KMS-11 (cell line): ENCODE results near the gene BATF3.

Source experiments
- H2AFZ ChIP-seq: fragments of 200-600 bp; sonication (generic); 2 replicates; pipeline ENCODE4 v1.6.1; 2016; ENCODE audit warnings: antibody characterized with exemption, mixed run types, low read depth
- H3K27ac ChIP-seq: fragments of 200-600 bp; sonication (generic); 2 replicates; pipeline ENCODE4 v1.6.1; 2016; ENCODE audit warnings: mild to moderate bottlenecking, mixed run types
- H3K27me3 ChIP-seq: fragments of 200-600 bp; sonication (generic); 2 replicates; pipeline ENCODE4 v1.6.1; 2017; ENCODE audit warnings: mild to moderate bottlenecking, low read depth, mixed run types, moderate library complexity; ENCODE audit not compliant: insufficient read depth
- H3K36me3 ChIP-seq: fragments of 200-600 bp; sonication (generic); 2 replicates; pipeline ENCODE4 v1.6.1; 2017; ENCODE audit warnings: mild to moderate bottlenecking, mixed run types; ENCODE audit not compliant: insufficient read depth
- H3K4me1 ChIP-seq: fragments of 200-600 bp; sonication (generic); 2 replicates; pipeline ENCODE4 v1.6.1; 2016; ENCODE audit warnings: mild to moderate bottlenecking, low read depth, mixed run types; ENCODE audit not compliant: poor library complexity, severe bottlenecking
- H3K4me2 ChIP-seq: fragments of 200-600 bp; sonication (generic); 2 replicates; pipeline ENCODE4 v1.7.0; 2016; ENCODE audit warnings: mild to moderate bottlenecking, mixed run types
- H3K4me3 ChIP-seq: fragments of 200-600 bp; sonication (generic); IDR thresholded peaks from 2 replicates; pipeline ENCODE4 v1.6.1; 2017; ENCODE audit warnings: low read depth, low read length, mixed read lengths; ENCODE audit not compliant: insufficient read depth
- H3K79me2 ChIP-seq: fragments of 200-600 bp; sonication (generic); 2 replicates; pipeline ENCODE4 v1.6.1; 2016; ENCODE audit warnings: low read depth, mixed run types; ENCODE audit not compliant: insufficient read depth
- H3K9ac ChIP-seq: fragments of 200-600 bp; sonication (generic); 2 replicates; pipeline ENCODE4 v1.6.1; 2016; ENCODE audit warnings: mild to moderate bottlenecking, mixed run types
- H4K20me1 ChIP-seq: fragments of 200-600 bp; sonication (generic); 2 replicates; pipeline ENCODE4 v1.6.1; 2016; ENCODE audit warnings: mild to moderate bottlenecking, mixed run types; ENCODE audit not compliant: insufficient read depth
- CTCF ChIP-seq: fragments of 200-600 bp; sonication (generic); conservative IDR thresholded peaks from 2 replicates; pipeline ENCODE4 v1.6.1; 2017; ENCODE audit warnings: low read depth, mild to moderate bottlenecking, antibody characterized with exemption, low read length, moderate library complexity, mixed read lengths

The BATF3 gene

DNA sequence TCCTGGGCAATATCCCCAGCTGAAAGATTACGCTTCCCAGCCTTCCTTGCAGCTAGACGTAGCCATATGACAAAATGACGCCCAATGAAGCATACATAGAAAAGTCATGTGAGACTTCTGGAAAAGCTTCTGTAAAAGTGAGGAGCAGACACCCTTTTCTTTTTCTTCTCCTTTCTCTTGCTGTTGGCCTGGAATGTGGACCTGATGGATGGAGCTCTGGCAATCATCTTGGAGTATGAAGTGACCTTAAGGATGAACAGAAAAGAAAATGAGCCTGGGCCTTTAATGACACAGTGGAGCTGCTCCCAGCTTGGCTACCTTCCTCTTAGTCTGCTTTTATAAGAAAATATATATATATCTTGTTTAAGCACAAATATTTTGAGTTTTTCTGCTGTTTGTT is 24.8 kb downstream of the BATF3 start:
- no peaks in the 10 kb centered on the region for H3K4me1 ChIP-seq
- no peak overlapping the region for H3K27ac ChIP-seq
- no peak overlapping the region for H3K4me3 ChIP-seq
- H3K4me2 ChIP-seq, result no peak overlapping the region
- H2AFZ ChIP-seq, result no peak overlapping the region
- TF ChIP-seq CTCF, result no peak
- H3K79me2 ChIP-seq, result no peaks in the 10 kb centered on the region
- H3K27me3 ChIP-seq, result no peaks in the 10 kb centered on the region
- H3K36me3 ChIP-seq, result no peaks in the 10 kb centered on the region
- no peaks in the 10 kb centered on the region for H4K20me1 ChIP-seq
- H3K9ac ChIP-seq, result no peak overlapping the region

DNA sequence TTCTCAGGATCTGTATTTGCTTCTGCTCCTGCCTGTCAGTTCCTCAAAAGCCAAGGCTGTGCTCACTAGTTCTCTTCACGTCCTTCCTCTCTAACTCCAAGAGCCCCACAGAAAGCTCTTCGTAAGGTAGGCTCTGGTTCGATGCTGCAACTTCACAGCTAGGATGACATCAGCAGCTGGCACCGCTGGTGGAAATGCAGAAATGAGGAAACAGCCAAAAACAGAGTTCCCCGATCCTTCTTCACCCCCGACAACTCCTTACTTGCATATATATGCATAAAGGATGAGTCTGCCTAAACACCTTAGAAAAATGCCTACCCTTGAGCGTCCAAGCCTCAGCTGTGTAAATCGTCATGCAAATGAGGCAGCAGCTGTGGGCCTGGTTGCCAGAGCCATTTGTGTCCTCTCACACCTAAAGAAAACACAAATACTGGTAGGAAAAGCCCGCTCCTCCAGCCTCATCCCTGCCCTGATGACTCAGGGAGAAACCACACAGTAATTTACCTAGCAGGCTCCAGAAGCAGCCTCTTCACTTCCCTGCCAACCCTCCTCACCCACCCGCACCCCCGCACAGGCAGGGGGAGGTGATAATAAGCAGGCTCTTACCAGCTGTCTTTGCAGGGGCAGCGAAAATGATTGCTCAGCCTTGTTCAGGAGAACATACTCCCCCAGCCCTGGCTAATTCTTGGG is 28.2 kb downstream of the BATF3 start:
- Histone ChIP-seq H2AFZ (no peak overlapping the region), H3K27me3 (no peaks in the 10 kb centered on the region), H3K27ac (no peak overlapping the region), H3K4me2 (no peak overlapping the region), H3K4me1 (peaks cover 11% of the 10 kb centered on the region), H3K79me2 (no peaks in the 10 kb centered on the region), H3K9ac (no peak overlapping the region), H3K36me3 (no peaks in the 10 kb centered on the region), H4K20me1 (no peaks in the 10 kb centered on the region), H3K4me3 (no peak overlapping the region)
- TF ChIP-seq CTCF, result no peak

DNA sequence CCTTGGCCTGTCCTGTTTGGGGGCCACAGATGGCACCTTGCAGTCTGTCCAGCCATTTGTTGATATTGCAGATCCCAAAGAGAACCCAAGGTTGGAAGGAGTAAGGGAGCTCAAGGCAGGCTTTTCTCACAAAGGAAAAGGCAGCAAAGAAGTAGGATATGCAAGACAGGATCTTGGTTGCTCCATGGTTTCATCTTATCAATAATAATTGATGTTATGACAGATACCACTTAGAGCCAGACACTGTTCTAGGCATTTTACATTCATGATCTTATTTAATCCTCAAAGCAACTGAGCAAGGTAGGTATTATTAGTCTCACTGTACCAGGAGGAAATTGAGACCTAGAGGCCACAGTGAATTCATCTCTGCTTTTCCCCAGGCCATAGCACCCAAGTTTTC is 28.8 kb downstream of the BATF3 start:
- H3K4me3 ChIP-seq, result no peak overlapping the region
- no peaks in the 10 kb centered on the region for H4K20me1 ChIP-seq
- H2AFZ ChIP-seq, result no peak overlapping the region
- H3K79me2 ChIP-seq, result no peaks in the 10 kb centered on the region
- H3K4me1 ChIP-seq, result peaks cover 11% of the 10 kb centered on the region
- no peak for TF ChIP-seq CTCF
- no peak overlapping the region for H3K27ac ChIP-seq
- no peak overlapping the region for H3K9ac ChIP-seq
- H3K36me3 ChIP-seq, result no peaks in the 10 kb centered on the region
- H3K27me3 ChIP-seq, result no peaks in the 10 kb centered on the region
- H3K4me2 ChIP-seq, result no peak overlapping the region

GRCh38 chr1:212670301-212670700 is 29.3 kb downstream of the BATF3 start:
- Histone ChIP-seq H3K4me2 (no peak overlapping the region), H2AFZ (no peak overlapping the region), H3K4me1 (peaks cover 11% of the 10 kb centered on the region), H3K36me3 (no peaks in the 10 kb centered on the region), H3K9ac (no peak overlapping the region), H3K27ac (no peak overlapping the region), H3K4me3 (no peak overlapping the region), H4K20me1 (no peaks in the 10 kb centered on the region), H3K79me2 (no peaks in the 10 kb centered on the region), H3K27me3 (no peaks in the 10 kb centered on the region)
- TF ChIP-seq CTCF, result no peak
